ENCODE results near the gene TAL2.
A peak's percentile ranks its signal among the peaks of the same experiment; 100 is the strongest.

Gene TAL2

DNA sequence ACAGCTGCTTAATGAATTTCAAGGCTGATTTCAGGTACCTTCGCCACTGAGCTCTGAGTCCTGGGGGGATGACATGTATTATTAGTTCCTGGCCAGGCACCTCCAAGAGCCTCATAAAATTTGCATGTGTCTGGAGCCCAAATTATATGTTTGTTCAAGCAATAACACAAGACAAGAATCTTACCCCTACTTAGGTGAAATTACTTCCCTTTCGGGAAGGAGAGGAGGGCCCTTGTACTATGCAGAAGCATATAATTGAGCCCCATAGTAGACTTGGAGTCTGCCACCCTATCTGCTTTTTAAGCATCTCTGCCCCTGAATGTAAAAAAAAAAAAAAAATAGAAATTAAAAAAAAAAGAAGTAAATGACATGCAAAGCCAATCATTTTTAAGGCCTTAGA lies 19.1 kb downstream of the TAL2 start:
- H3K9me3 ChIP-seq (ENCODE audit: control insufficient read depth, insufficient read depth, low read depth, low read length) = no peaks in the 10 kb centered on the region
- POLR2A ChIA-PET = no interaction called here
- no peak overlapping the region for H3K4me3 ChIP-seq (ENCODE audit: low read depth, low read length)
- TF ChIP-seq SP7 (tag by site-specific recombination; IDR thresholded peaks at IDR 0.05) (peak; percentile 61), ZNF354C (tag by site-specific recombination; IDR thresholded peaks at IDR 0.05; ENCODE audit: borderline replicate concordance, low read depth) (no peak)
- CTCF ChIA-PET = interaction anchor here (0.6 to 1.7 kb wide), 4 partner anchors 9 to 1189 kb away, joined by 3 to 5 read pairs (median 4); no protein-coding TSS in a partner anchor
- H3K4me1 ChIP-seq (ENCODE audit: control insufficient read depth, insufficient read depth, low read length) = no peaks in the 10 kb centered on the region
- H3K27ac ChIP-seq (ENCODE audit: extremely low read depth, low read depth, low read length) = no peak overlapping the region
- H3K36me3 ChIP-seq (ENCODE audit: control insufficient read depth in 2 of 2, insufficient read depth in 1 of 2, low read length in 2 of 2) = no peaks in the 10 kb centered on the region

DNA sequence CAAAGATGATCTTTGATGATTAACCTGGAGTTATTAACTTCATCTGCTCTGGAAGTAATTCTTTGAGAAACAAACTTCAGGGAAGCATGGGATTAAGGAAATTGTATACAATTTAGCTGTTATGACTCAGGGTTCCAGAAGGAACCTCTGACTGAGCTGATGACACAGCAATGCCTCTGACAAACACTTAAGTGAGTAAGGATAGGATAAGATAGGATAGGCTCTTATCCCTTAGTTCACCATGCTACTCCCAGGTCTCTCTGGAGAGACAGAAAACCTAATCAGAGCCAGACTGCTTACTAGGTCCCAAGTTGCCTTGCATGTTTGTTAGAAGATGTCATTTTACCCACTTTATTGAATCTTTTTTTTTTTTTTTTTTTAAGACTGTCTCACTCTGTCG lies 19.5 kb downstream of the TAL2 start:
- H3K36me3 ChIP-seq (ENCODE audit: control insufficient read depth in 2 of 2, insufficient read depth in 1 of 2, low read length in 2 of 2) = no peaks in the 10 kb centered on the region
- H3K4me1 ChIP-seq (ENCODE audit: control insufficient read depth, insufficient read depth, low read length) = no peaks in the 10 kb centered on the region
- no peaks in the 10 kb centered on the region for H3K9me3 ChIP-seq (ENCODE audit: control insufficient read depth, insufficient read depth, low read depth, low read length)
- H3K4me3 ChIP-seq (ENCODE audit: low read depth, low read length) = no peak overlapping the region
- POLR2A ChIA-PET = no interaction called here
- TF ChIP-seq, protein P1, sequence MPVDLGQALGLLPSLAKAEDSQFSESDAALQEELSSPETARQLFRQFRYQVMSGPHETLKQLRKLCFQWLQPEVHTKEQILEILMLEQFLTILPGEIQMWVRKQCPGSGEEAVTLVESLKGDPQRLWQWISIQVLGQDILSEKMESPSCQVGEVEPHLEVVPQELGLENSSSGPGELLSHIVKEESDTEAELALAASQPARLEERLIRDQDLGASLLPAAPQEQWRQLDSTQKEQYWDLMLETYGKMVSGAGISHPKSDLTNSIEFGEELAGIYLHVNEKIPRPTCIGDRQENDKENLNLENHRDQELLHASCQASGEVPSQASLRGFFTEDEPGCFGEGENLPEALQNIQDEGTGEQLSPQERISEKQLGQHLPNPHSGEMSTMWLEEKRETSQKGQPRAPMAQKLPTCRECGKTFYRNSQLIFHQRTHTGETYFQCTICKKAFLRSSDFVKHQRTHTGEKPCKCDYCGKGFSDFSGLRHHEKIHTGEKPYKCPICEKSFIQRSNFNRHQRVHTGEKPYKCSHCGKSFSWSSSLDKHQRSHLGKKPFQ (tag by site-specific recombination; IDR thresholded peaks at IDR 0.05) = no peak
- TF ChIP-seq SP2 (tag by site-specific recombination; IDR thresholded peaks at IDR 0.05) (no peak), SP7 (tag by site-specific recombination; IDR thresholded peaks at IDR 0.05) (peak; percentile 48; the same call in 1 of the 2 replicates), SETDB1 (IDR thresholded peaks at IDR 0.05; ENCODE audit: insufficient read length, low read length) (peak; percentile 55)
- no peak overlapping the region for H3K27ac ChIP-seq (ENCODE audit: extremely low read depth, low read depth, low read length)
- CTCF ChIA-PET = interaction anchor here (0.6 to 1.7 kb wide), 4 partner anchors 8 to 1189 kb away, joined by 3 to 5 read pairs (median 4); no protein-coding TSS in a partner anchor

DNA sequence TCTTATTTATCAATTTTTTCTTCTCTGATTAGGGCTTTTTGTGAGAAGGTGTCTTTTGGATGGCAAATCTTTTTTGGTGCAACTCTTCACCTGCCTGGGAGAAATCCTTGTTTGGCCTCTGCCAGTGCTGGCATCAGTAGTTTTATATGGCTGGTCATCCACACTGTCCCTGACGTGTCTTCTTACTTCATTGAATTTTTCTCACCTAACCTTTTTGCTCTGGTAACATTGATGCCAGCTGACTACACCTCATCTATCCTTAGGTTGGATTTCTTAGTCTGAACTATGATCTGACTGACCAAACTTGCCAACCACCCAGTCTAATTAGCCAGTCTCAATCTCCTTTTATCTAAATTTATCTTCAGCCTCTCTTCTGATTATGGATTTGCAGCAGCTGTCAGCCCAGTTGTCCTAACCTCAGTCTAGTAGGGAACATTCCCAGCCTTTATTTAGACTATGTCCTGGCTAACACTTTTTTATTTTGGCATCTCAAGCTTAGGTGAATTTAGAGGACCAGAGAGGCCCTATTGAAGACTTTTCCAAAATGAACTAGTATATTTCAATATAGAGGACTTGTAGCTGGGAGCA lies 21.5 kb downstream of the TAL2 start:
- Histone ChIP-seq H3K36me3 (ENCODE audit: control insufficient read depth in 2 of 2, insufficient read depth in 1 of 2, low read length in 2 of 2) (no peaks in the 10 kb centered on the region), H3K27ac (ENCODE audit: extremely low read depth, low read depth, low read length) (no peak overlapping the region), H3K4me1 (ENCODE audit: control insufficient read depth, insufficient read depth, low read length) (no peaks in the 10 kb centered on the region), H3K4me3 (ENCODE audit: low read depth, low read length) (no peak overlapping the region), H3K9me3 (ENCODE audit: control insufficient read depth, insufficient read depth, low read depth, low read length) (no peaks in the 10 kb centered on the region)
- ChIA-PET POLR2A (no interaction called here), CTCF (no interaction called here)
- TF ChIP-seq ZNF777 (tag by site-specific recombination; IDR thresholded peaks at IDR 0.05; ENCODE audit: borderline replicate concordance) = no peak
- no peak for TF ChIP-seq ZNF433 (tag by site-specific recombination; IDR thresholded peaks at IDR 0.05; ENCODE audit: low read depth)
- TF ChIP-seq ZNF341 (tag by site-specific recombination; IDR thresholded peaks at IDR 0.05; ENCODE audit: low read depth) = no peak
- TF ChIP-seq ZNF776 (tag by site-specific recombination; IDR thresholded peaks at IDR 0.05; ENCODE audit: borderline replicate concordance) = no peak
- TF ChIP-seq ZFP3 (tag by site-specific recombination; IDR thresholded peaks at IDR 0.05; ENCODE audit: low read depth) = no peak
- no peak for TF ChIP-seq ZNF660 (tag by site-specific recombination; IDR thresholded peaks at IDR 0.05)

DNA sequence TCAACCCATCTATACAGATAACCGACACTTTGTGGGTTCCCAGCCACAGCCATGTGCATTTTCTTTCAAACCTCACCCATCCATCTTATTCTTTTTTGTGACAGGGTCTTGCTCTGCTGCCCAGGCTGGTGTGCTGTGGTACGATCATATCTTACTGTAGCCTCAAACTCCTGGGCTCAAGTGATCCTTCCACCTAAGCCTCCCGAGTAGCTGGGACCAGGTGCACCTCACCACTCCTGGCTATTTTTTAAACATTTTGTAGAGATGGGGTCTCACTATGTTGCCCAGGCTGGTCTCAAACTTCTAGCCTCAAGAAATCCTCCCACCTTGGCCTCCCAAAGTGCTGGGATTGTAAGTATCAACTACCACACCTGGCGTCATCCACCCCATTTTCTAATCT lies 24.7 kb downstream of the TAL2 start:
- Histone ChIP-seq H3K36me3 (ENCODE audit: control insufficient read depth in 2 of 2, insufficient read depth in 1 of 2, low read length in 2 of 2) (no peaks in the 10 kb centered on the region), H3K4me1 (ENCODE audit: control insufficient read depth, insufficient read depth, low read length) (no peaks in the 10 kb centered on the region), H3K4me3 (ENCODE audit: low read depth, low read length) (no peak overlapping the region), H3K27ac (ENCODE audit: extremely low read depth, low read depth, low read length) (no peak overlapping the region), H3K9me3 (ENCODE audit: control insufficient read depth, insufficient read depth, low read depth, low read length) (no peaks in the 10 kb centered on the region)
- ChIA-PET POLR2A (no interaction called here), CTCF (interaction anchor here (0.7 to 1.0 kb wide), 2 partner anchors 47 to 51 kb away, joined by 3 to 5 read pairs; no protein-coding TSS in a partner anchor)
- TF ChIP-seq, protein P2, sequence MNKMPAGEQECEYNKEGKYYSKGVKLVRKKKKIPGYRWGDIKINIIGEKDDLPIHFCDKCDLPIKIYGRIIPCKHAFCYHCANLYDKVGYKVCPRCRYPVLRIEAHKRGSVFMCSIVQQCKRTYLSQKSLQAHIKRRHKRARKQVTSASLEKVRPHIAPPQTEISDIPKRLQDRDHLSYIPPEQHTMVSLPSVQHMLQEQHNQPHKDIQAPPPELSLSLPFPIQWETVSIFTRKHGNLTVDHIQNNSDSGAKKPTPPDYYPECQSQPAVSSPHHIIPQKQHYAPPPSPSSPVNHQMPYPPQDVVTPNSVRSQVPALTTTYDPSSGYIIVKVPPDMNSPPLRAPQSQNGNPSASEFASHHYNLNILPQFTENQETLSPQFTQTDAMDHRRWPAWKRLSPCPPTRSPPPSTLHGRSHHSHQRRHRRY (tag by site-specific recombination; IDR thresholded peaks at IDR 0.05) = no peak
- peak; percentile 68; the same call in 1 of the 2 replicates for TF ChIP-seq ZNF121 (tag by site-specific recombination; IDR thresholded peaks at IDR 0.05)
